ENCODE measurements around the gene MYMK. TPM values are rescaled to one million over a fixed set of nuclear protein-coding genes. Genes with fewer than 3 reads are reported as not detected.

The MYMK gene
- total RNA-seq, 3 donors from 2014 or later (not counting 1 experiment from before 2014, with no cell fraction given), result not detected

GRCh38 chr9:133493845-133494540, 30.8 kb downstream of the MYMK start:
- intact Hi-C loops (cut with micrococcal nuclease), result no loop called here
- no peak for ATAC-seq
- Histone ChIP-seq H3K27me3 (ENCODE audit: control insufficient read depth, insufficient read depth, low read length) (no peaks in the 10 kb centered on the region), H3K4me3 (ENCODE audit: low read length) (no peak overlapping the region), H3K36me3 (ENCODE audit: control insufficient read depth, insufficient read depth, low read length) (no peaks in the 10 kb centered on the region), H3K4me1 (ENCODE audit: control insufficient read depth, insufficient read depth, low read length) (no peaks in the 10 kb centered on the region), H3K9me3 (ENCODE audit: control insufficient read depth, insufficient read depth, low read length) (no peaks in the 10 kb centered on the region), H3K27ac (ENCODE audit: low read length) (no peak overlapping the region)
- Mint-ChIP-seq H3K27me3 (ENCODE audit: low read depth in 2 of 2) (peaks cover 0 to 3% of the 10 kb centered on the region in 2 donors), H3K27ac (no peak overlapping the region), H3K36me3 (no peaks in the 10 kb centered on the region), H3K4me1 (no peaks in the 10 kb centered on the region), H3K4me3 (no peak overlapping the region), H3K9me3 (no peaks in the 10 kb centered on the region)
- no peak for TF ChIP-seq CTCF (IDR thresholded peaks at IDR 0.05)
- WGBS (ENCODE audit: insufficient coverage), result 88% methylated on average over 23 of the region's 23 CpGs
- DNase-seq, result no peak

GRCh38 chr9:133493428-133493827, 31.3 kb downstream of the MYMK start:
- Histone ChIP-seq H3K27me3 (ENCODE audit: control insufficient read depth, insufficient read depth, low read length) (no peaks in the 10 kb centered on the region), H3K9me3 (ENCODE audit: control insufficient read depth, insufficient read depth, low read length) (no peaks in the 10 kb centered on the region), H3K27ac (ENCODE audit: low read length) (no peak overlapping the region), H3K36me3 (ENCODE audit: control insufficient read depth, insufficient read depth, low read length) (no peaks in the 10 kb centered on the region), H3K4me3 (ENCODE audit: low read length) (no peak overlapping the region), H3K4me1 (ENCODE audit: control insufficient read depth, insufficient read depth, low read length) (no peaks in the 10 kb centered on the region)
- no peak overlapping the region for H3K4me3 Mint-ChIP-seq
- H3K27ac Mint-ChIP-seq, result no peak overlapping the region
- no peak for DNase-seq
- H3K36me3 Mint-ChIP-seq, result no peaks in the 10 kb centered on the region
- peaks cover 0 to 3% of the 10 kb centered on the region in 2 donors for H3K27me3 Mint-ChIP-seq (ENCODE audit: low read depth in 2 of 2)
- no peaks in the 10 kb centered on the region for H3K4me1 Mint-ChIP-seq
- intact Hi-C loops (cut with micrococcal nuclease), result no loop called here
- H3K9me3 Mint-ChIP-seq, result no peaks in the 10 kb centered on the region
- no peak for TF ChIP-seq CTCF (IDR thresholded peaks at IDR 0.05)
- no peak for ATAC-seq
- 83% methylated on average over 11 of the region's 11 CpGs for WGBS (ENCODE audit: insufficient coverage)

GRCh38 chr9:133492061-133493021, 32.4 kb downstream of the MYMK start:
- Histone ChIP-seq H3K4me1 (ENCODE audit: control insufficient read depth, insufficient read depth, low read length) (no peaks in the 10 kb centered on the region), H3K27me3 (ENCODE audit: control insufficient read depth, insufficient read depth, low read length) (no peaks in the 10 kb centered on the region), H3K27ac (ENCODE audit: low read length) (no peak overlapping the region), H3K4me3 (ENCODE audit: low read length) (no peak overlapping the region), H3K9me3 (ENCODE audit: control insufficient read depth, insufficient read depth, low read length) (no peaks in the 10 kb centered on the region), H3K36me3 (ENCODE audit: control insufficient read depth, insufficient read depth, low read length) (no peaks in the 10 kb centered on the region)
- ATAC-seq (no peak), DNase-seq (no peak)
- no peaks in the 10 kb centered on the region for H3K9me3 Mint-ChIP-seq
- no peak overlapping the region for H3K4me3 Mint-ChIP-seq
- peaks cover 0 to 3% of the 10 kb centered on the region in 2 donors for H3K27me3 Mint-ChIP-seq (ENCODE audit: low read depth in 2 of 2)
- H3K27ac Mint-ChIP-seq, result no peak overlapping the region
- TF ChIP-seq CTCF (IDR thresholded peaks at IDR 0.05), result no peak
- WGBS (ENCODE audit: insufficient coverage), result 84% methylated on average over 33 of the region's 33 CpGs
- intact Hi-C loops (cut with micrococcal nuclease), result no loop called here
- no peaks in the 10 kb centered on the region for H3K4me1 Mint-ChIP-seq
- no peaks in the 10 kb centered on the region for H3K36me3 Mint-ChIP-seq
